Loucy (cell line): ENCODE measurements around the gene FHIP1B.

ENCODE experiments used
- H2AFZ ChIP-seq: fragments of 200-600 bp; sonication (generic); 2 replicates; pipeline ENCODE4 v1.6.0; 2016; ENCODE audit warnings: antibody characterized with exemption, mild to moderate bottlenecking, low read length, moderate library complexity
- H3F3A ChIP-seq: fragments of 200-600 bp; 2 replicates; pipeline ENCODE4 v1.6.0; 2016; ENCODE audit warnings: antibody characterized with exemption, low read depth, mild to moderate bottlenecking
- H3K27me3 ChIP-seq: fragments of 200-600 bp; sonication (generic); 2 replicates; pipeline ENCODE4 v1.6.1; 2014; ENCODE audit warnings: low read length, mild to moderate bottlenecking; ENCODE audit not compliant: insufficient read depth, poor library complexity, severe bottlenecking
- H3K36me3 ChIP-seq: fragments of 200-600 bp; sonication (generic); 2 replicates; pipeline ENCODE4 v1.6.1; 2016; ENCODE audit warnings: low read length; ENCODE audit not compliant: insufficient read depth
- H3K4me1 ChIP-seq: fragments of 200-600 bp; sonication (generic); 2 replicates; pipeline ENCODE4 v1.5.1; 2014; ENCODE audit warnings: low read length, mild to moderate bottlenecking; ENCODE audit not compliant: insufficient read depth, poor library complexity, severe bottlenecking
- H3K4me2 ChIP-seq: fragments of 200-600 bp; sonication (generic); 2 replicates; pipeline ENCODE4 v1.6.0; 2014; ENCODE audit warnings: antibody characterized with exemption, low read length, low read depth, mild to moderate bottlenecking; ENCODE audit not compliant: poor library complexity, severe bottlenecking
- H3K4me3 ChIP-seq: fragments of 200-600 bp; sonication (generic); 2 replicates; pipeline ENCODE4 v1.5.1; 2014; ENCODE audit warnings: low read length, mild to moderate bottlenecking, mixed read lengths; ENCODE audit not compliant: poor library complexity, severe bottlenecking
- H3K79me2 ChIP-seq: fragments of 200-600 bp; sonication (generic); 2 replicates; pipeline ENCODE4 v1.6.1; 2014; ENCODE audit warnings: low read length; ENCODE audit not compliant: insufficient read depth
- H3K9ac ChIP-seq: fragments of 200-600 bp; sonication (generic); 2 replicates; pipeline ENCODE4 v1.6.0; 2014; ENCODE audit warnings: mild to moderate bottlenecking, low read depth, low read length, moderate library complexity; ENCODE audit not compliant: poor library complexity, severe bottlenecking
- H3K9me2 ChIP-seq: fragments of 200-600 bp; sonication (generic); replicated peaks from 2 replicates; pipeline ENCODE4 v1.6.1; 2016; ENCODE audit warnings: low read depth, low read length, mixed read lengths
- H3K9me3 ChIP-seq: fragments of 200-600 bp; sonication (generic); 2 replicates; pipeline ENCODE4 v1.6.1; 2014; ENCODE audit warnings: mild to moderate bottlenecking, antibody characterized with exemption, low read length, low read depth; ENCODE audit not compliant: insufficient read depth
- H4K20me1 ChIP-seq: fragments of 200-600 bp; sonication (generic); 2 replicates; pipeline ENCODE4 v1.6.0; 2014; ENCODE audit warnings: antibody characterized with exemption, low read length, mild to moderate bottlenecking; ENCODE audit not compliant: insufficient read depth, poor library complexity, severe bottlenecking
- EZH2phosphoT487 ChIP-seq: fragments of 200-600 bp; IDR thresholded peaks from 2 replicates; pipeline ENCODE4 v1.6.1; 2018; ENCODE audit warnings: antibody characterized with exemption, mild to moderate bottlenecking, moderate library complexity, borderline replicate concordance
- TF ChIP-seq, protein P1 (sequence below): fragments of 200-600 bp; sonication (generic); conservative IDR thresholded peaks from 2 replicates; pipeline ENCODE4 v1.5.1; 2014; ENCODE audit warnings: mild to moderate bottlenecking, antibody characterized with exemption, low read length

FHIP1B gene

GRCh38 chr11:6232899-6233298, 1.5 kb downstream of the FHIP1B start:
- H4K20me1 ChIP-seq: peaks cover 22% of the 10 kb centered on the region
- no peaks in the 10 kb centered on the region for H3K36me3 ChIP-seq
- peak overlapping the region; percentile 92 for H3K4me2 ChIP-seq
- peak overlapping the region; percentile 92 for H3K4me3 ChIP-seq
- H3K9ac ChIP-seq: peak overlapping the region; percentile 77
- peaks cover 37% of the 10 kb centered on the region for H3K79me2 ChIP-seq
- no peaks in the 10 kb centered on the region for H3K9me3 ChIP-seq
- no peaks in the 10 kb centered on the region for H3K9me2 ChIP-seq
- no peaks in the 10 kb centered on the region for H3F3A ChIP-seq
- H2AFZ ChIP-seq: no peak overlapping the region
- peaks cover 35% of the 10 kb centered on the region for H3K4me1 ChIP-seq
- TF ChIP-seq EZH2phosphoT487: no peak
- TF ChIP-seq, protein P1, sequence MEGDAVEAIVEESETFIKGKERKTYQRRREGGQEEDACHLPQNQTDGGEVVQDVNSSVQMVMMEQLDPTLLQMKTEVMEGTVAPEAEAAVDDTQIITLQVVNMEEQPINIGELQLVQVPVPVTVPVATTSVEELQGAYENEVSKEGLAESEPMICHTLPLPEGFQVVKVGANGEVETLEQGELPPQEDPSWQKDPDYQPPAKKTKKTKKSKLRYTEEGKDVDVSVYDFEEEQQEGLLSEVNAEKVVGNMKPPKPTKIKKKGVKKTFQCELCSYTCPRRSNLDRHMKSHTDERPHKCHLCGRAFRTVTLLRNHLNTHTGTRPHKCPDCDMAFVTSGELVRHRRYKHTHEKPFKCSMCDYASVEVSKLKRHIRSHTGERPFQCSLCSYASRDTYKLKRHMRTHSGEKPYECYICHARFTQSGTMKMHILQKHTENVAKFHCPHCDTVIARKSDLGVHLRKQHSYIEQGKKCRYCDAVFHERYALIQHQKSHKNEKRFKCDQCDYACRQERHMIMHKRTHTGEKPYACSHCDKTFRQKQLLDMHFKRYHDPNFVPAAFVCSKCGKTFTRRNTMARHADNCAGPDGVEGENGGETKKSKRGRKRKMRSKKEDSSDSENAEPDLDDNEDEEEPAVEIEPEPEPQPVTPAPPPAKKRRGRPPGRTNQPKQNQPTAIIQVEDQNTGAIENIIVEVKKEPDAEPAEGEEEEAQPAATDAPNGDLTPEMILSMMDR: no peak
- no peaks in the 10 kb centered on the region for H3K27me3 ChIP-seq

DNA sequence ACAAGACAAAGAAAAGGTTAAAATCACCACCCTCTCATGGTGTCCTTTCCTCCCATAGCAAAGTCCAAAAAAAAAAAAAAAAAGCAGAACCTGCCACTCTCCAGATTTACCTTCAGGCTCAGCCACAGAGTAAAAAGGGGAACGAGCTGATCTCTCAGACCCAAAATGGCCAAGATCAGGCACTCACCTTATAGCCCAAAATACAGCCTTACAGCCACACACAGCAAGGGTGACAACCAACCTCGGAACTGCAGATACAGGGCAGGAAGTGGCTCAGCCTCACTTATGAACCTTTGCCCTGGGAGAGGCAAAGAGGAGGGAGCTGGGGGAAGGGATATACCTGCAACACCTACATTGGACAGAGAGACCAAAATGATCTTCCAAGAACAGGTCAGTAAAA, 4.5 kb downstream of the FHIP1B start:
- Histone ChIP-seq H3K4me2 (peak overlapping the region; percentile 76), H3K36me3 (no peaks in the 10 kb centered on the region), H3K9me2 (no peaks in the 10 kb centered on the region), H3K9ac (peak overlapping the region; percentile 52), H4K20me1 (peaks cover 22% of the 10 kb centered on the region), H3K4me3 (peak overlapping the region; percentile 59), H3K79me2 (peaks cover 56% of the 10 kb centered on the region), H3K4me1 (peaks cover 49% of the 10 kb centered on the region), H3K9me3 (no peaks in the 10 kb centered on the region), H3K27me3 (no peaks in the 10 kb centered on the region), H2AFZ (no peak overlapping the region), H3F3A (no peaks in the 10 kb centered on the region)
- TF ChIP-seq, protein P1: no peak
- TF ChIP-seq EZH2phosphoT487: no peak

DNA sequence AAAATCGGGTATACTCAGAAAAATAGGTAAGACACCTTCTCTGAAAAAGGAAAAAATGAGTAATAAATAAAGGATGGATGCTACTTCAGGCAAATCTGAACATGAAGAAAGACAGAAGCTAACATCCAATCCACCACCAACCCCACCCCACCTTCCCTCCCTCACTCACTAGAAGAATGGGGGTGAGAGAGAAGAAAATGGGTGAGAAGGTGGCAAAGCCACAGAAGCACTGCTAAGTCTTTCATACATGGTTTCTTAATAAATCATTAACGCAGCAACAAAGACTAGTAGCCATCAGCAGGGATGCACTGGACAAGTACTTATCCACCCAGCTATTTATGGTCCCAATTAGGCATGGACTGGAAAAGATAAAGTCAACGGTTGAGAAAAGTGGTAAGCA, 5.9 kb downstream of the FHIP1B start:
- Histone ChIP-seq H3K9me3 (no peaks in the 10 kb centered on the region), H3K9me2 (no peaks in the 10 kb centered on the region), H3K4me1 (peaks cover 47% of the 10 kb centered on the region), H4K20me1 (peaks cover 13% of the 10 kb centered on the region), H3K27me3 (no peaks in the 10 kb centered on the region), H2AFZ (no peak overlapping the region), H3K79me2 (peaks cover 47% of the 10 kb centered on the region), H3F3A (no peaks in the 10 kb centered on the region), H3K4me2 (peak overlapping the region; percentile 76), H3K9ac (no peak overlapping the region), H3K36me3 (peaks cover 7% of the 10 kb centered on the region; the same call in 1 of the 2 replicates), H3K4me3 (no peak overlapping the region)
- TF ChIP-seq, protein P1: no peak
